NCI-H524 (cell line): ENCODE results near the gene ABCA2.

Experiments used
- DNase-seq, 2 experiments: peaks; one replicate each; lab custom pipeline; 2025; lab: John Stamatoyannopoulos, UW

Gene ABCA2

GRCh38 chr9:137030538-137031527 is 2.8 kb upstream of the ABCA2 start:
- DNase-seq, result no peak

GRCh38 chr9:137030006-137030405 is 2.0 kb upstream of the ABCA2 start:
- DNase-seq, result no peak

- DNase-seq, result peak in 1 of 2 experiments; percentile 62
Measured at GRCh38 chr9:137029058-137029936, 1.3 kb upstream of the ABCA2 start.

- DNase-seq, result peak; percentile 49 to 73
Measured at GRCh38 chr9:137028263-137029057, 423 bp upstream of the ABCA2 start.

- no peak for DNase-seq
Measured at GRCh38 chr9:137026828-137027227, 1.2 kb downstream of the ABCA2 start.

GRCh38 chr9:137026384-137026783 is 1.7 kb downstream of the ABCA2 start:
- DNase-seq, result peak in 1 of 2 experiments; percentile 25

- peak; percentile 34 to 71 for DNase-seq
Measured at GRCh38 chr9:137025517-137025966, 2.5 kb downstream of the ABCA2 start.

- DNase-seq, result peak in 1 of 2 experiments; percentile 24
Measured at GRCh38 chr9:137023583-137023991, 4.5 kb downstream of the ABCA2 start.

GRCh38 chr9:137023157-137023556 is 4.9 kb downstream of the ABCA2 start:
- no peak for DNase-seq

GRCh38 chr9:137022662-137023008 is 5.4 kb downstream of the ABCA2 start:
- no peak for DNase-seq

- no peak for DNase-seq
Measured at GRCh38 chr9:137021979-137022661, 5.9 kb downstream of the ABCA2 start.

- no peak for DNase-seq
Measured at GRCh38 chr9:137021568-137021978, 6.5 kb downstream of the ABCA2 start.

- no peak for DNase-seq
Measured at GRCh38 chr9:137020771-137021567, 7.1 kb downstream of the ABCA2 start.

GRCh38 chr9:137019891-137020683 is 8.0 kb downstream of the ABCA2 start:
- DNase-seq, result no peak

- DNase-seq, result no peak
Measured at GRCh38 chr9:137018761-137019559, 9.1 kb downstream of the ABCA2 start.

GRCh38 chr9:137017791-137018497 is 10.1 kb downstream of the ABCA2 start:
- no peak for DNase-seq

GRCh38 chr9:137017071-137017470 is 11.0 kb downstream of the ABCA2 start:
- DNase-seq, result no peak

- no peak for DNase-seq
Measured at GRCh38 chr9:137016436-137016835, 11.6 kb downstream of the ABCA2 start.
